ENCODE measurements around the gene PPBP.

Gene PPBP, protein sequence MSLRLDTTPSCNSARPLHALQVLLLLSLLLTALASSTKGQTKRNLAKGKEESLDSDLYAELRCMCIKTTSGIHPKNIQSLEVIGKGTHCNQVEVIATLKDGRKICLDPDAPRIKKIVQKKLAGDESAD

DNA sequence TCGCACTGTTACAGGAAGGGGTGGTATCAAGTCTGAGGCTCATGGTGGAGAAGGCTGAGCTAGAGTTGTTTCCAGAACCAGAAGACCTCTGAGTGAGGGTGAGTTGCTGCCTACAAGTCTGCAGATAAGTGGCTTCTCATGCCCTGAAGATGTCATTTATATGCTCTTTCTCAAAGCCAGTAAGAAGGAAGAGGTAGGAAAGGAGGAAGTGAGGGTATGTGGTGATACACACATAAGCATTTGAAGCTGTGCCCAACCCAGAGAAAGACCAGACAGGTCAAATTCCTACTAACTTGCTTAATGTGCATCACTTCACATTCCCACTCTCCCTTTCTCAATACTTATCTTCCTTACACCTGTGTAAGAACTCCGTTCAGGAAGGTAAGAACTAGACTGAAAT is at the start of gene PPBP:
Gene PPBP, minus strand, starts transcription at position 130 of the 400 bp plus-strand sequence. Its CDS starts 87 bp downstream, at position 43.
- DNase-seq, result no peak

DNA sequence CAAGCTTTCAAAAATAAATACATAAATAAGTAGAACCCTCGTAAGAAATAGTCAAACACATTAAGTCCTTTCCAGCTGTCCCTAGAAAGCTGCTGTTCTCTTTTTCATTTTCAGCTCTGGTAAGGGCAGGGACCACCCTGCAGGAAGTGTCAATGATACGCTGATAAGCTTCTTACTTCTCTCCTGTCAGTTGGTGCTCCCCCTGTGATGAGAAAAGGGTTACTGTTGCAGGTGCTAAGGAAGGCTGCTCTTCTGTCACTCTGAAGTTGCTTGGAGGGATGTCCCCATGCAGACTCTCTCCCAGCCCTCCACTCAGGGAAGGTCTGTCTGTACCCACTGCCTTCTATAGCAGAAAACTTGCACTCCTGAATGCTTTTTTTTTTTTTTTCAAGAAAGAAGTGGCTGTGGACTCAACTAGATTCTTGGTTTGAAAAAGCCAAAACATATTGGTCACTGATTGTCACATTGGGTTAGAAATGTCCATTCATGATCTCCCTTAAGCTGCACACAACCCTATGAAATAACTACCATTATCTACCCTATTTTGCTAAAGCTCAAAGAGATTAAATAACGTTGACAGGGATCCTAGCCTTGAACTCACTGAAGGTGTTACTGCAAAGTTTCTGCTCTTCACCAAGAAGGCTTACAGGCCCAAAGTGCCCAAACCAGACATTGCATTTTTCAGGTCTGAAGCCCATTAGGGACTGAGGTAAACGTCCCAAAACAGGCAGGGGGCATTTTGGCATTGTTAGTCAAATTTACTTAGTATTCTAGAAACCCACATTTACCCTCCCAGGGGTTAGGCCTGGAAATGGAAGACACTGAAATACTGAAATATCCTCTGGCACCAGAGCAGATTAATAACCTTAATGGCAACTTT is 49.3 kb upstream of the PPBP start:
- no peak for DNase-seq

DNA sequence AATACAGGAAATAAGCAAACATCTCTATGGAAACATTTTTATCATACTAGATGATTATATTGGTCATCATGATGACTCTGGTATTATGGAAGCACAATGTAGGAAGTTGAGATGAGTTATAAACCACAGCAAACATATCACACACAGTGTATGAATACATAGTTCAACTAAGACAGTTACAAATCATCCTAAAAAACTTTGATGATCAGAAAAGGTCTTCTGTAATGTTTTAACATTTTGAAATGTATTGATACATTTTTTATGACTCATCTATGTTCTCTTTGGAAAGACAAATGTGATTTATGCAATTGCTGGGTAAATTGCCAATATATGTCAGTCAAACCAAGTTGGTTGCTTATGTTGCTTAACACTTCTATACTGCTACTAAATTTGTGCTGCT is 45.7 kb upstream of the PPBP start:
- DNase-seq, result no peak

DNA sequence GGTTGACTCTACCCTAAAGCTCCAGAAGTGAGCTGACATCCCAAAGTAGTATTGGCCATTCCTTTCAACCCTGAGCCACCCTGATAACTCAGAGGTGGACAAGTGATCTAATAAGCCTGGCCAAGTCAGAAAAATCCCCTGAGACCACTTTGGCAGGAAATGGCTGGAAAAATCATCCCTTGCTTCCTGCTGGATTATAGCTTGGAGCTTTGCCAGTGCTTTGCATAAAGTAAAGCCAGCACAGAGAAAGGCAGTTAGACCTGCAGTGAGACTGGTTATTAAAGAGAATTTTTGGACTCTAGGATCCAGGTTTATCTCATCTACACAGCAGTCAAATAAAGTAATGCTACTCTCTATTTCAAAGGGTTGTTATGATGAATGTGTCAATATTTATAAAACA is 44.1 kb upstream of the PPBP start:
- DNase-seq, result no peak

DNA sequence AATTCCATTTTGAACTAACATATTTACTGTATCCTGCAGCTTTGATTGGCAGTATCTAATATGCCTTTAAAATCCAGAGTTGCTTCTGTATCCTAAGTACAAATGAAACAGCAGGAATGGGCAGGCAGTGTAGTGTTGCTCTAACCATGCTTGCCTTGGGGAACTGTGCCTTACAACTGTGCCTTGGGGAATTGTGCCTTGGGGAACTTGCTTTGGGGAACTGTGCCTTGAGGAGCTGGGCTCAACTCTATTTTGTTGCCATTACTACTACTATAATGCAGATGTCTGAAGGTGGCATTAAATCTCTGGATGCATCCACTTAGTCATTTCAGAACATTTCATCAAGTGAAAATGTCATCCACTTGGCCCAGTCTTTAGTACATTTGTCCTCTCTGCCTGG is 43.6 kb upstream of the PPBP start:
- no peak for DNase-seq

DNA sequence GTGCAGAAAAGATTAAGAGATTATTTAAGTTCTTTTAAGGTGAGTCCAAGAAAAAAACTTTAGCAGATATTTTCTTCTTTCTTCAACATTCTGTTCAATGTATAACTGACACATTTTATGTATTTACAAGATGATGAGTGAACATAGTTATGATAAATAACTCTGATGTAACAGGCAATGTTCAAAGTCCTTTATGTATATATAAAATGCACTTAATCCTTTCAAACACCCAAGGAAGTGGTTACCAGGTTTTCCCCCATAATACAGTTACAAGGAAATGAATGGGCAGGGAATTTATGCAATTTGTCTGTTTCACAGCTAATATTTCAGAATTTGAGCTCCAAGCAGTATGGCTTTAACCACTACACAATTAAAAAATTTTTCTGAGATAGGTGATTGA is 42.3 kb upstream of the PPBP start:
- DNase-seq, result no peak

DNA sequence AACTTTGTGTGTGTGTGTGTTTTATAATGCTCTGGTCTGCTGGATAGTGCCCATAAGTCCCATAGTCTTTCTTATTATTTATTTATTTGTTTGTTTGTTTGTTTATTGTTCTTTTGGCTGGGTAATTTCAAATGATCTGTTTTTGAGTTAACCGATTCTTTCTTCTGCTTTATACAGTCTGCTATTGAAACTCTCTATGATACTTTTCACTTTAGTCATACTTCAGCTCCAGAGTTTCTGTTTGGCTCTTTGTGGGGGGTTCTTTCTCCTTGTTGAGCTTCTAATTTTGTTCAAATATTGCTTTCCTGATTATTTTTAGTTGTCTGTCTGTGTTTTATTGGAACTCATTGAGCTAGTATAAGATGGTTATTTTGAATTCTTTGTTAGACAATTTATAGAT is 40.5 kb upstream of the PPBP start:
- no peak for DNase-seq

DNA sequence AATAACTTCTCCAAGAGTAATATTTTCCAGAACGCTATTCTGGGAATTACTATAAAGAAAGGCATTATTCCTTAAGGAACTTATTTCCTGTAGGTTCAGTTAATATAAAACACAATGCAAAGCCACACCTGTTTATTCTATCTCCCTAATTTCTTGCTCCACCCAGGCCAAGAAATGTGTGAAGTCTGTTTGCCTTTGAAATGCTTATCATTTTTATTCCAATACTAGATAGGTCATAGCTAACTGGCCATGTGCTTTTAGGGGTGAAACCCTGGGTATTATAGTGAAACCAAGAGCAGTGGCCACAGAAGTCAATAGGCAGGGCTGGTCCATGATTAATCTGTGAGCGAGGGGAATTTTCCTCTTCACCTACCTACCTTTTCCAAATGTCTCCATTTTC is 35.7 kb upstream of the PPBP start:
- no peak for DNase-seq

DNA sequence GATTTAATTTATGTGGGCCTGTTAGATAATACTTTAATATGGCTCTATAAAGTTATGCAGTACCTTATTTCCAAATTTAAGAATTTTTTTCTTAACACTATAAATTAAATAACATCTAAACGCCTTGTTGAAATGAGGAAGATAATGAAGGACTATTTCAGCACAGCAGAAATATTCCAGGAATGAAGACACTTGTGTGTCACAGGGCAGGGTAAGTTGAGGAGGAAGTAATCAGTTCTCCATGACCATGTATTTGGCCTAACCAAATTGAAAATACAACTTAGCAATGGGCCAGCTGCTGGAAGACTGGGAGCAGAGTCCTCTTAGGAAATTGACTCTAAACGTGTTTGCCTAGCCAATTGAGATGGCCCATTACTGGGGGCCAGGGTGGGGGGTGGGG is 33.6 kb upstream of the PPBP start:
- DNase-seq, result no peak

DNA sequence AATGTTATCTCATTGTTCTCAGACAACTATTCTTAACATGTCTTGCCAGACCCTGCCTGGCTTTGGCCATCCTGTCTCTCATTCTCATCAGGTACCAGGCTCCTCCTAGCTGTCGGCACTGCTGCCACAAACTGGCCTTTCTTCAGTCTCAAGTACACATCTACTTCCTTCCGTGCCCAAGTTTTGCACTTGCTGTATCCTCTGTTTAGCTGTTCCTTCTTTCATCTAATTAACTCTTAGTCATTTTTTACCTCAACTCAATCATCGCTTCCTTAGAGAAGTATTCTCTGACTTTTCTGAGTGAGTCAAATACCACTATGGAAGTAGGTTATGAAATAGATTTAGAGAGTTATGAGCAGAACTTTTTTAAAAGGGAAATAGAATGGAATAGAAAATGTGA is 30.8 kb upstream of the PPBP start:
- DNase-seq, result no peak

DNA sequence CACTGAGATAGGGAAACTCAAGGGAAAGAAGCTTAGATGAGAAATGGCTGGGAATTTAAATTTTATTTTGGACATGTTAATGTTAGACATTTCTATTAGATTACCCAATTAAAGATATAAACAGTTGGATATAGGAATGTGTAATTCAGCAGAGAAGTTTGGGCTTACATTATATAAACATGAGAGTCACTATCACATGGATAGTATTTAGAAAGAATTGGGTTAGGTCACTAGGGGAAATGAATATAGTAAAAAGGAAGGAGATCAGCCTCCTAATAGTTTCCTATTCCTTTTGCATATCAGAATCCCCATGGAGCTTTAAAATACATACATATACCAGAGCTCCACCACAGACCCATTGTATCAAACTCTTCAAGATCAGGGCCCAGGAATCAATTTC is 30.1 kb upstream of the PPBP start:
- no peak for DNase-seq

DNA sequence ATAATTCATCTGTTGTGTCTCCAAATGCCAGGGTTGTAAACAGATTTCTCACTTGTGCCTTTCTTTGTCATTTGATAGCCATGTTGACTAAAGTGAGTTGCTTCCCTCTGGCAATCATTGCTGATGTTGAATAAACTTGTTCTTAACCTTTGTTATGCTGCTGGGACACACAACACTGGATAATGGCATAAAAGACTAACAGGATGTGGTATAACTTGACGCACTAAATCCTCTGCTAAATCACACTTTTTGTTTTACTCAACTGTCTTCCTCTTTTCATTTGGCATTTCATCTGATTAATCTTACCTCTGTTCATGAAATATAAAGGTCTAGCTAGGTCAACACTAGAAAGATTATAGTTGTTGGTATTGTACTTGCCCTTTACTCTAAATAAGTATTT is 28.1 kb upstream of the PPBP start:
- peak in 1 of 6 experiments; percentile 3 for DNase-seq

DNA sequence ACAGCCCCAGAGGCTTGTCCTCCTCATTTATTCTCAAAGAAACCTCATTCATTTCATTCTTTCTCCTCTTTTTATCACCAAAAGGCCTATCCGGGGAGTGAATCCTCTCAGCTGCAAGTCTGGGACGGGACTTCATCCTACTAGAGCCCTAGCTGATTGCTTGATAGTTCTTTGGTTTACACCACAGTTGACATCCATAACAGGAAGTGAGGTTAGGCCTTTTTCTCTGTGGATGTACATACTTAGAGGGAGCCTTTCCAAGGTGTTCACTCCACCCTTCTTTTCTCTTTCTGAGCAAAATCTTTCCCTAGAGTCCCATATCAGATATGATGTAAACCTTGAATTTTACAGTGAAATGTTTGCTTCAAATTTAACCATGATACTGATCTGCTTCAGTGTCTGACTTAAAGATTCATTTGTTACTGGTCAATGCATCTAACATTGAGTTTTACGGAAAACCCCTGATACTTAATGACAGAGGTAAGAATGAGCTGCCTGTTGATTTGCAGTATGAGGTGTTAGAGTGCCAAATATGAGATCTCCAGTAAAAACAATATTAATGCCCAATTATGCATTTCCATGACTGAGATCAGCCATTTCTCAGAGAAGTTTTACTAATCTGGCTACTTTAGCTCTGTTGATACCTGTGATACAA is 27.3 kb upstream of the PPBP start:
- DNase-seq, result no peak

DNA sequence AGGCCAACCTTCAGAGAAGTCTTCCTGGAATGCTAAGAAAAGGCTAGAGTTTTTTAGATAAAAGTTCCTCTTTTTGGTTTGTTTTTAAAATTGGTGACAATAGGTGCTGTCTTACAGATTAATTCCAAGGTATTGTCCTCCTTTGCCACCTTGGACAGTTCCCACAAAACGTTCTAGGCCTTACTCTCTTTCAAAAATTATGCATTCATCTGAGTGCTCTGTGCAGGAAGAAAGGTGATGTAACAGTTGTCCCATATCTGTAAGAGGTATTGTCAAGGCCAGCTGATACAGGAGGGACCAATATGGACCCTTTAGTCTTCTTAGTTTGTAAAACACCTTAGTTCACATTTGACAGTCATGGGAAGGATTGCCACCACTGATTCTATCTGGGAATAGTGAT is 26.3 kb upstream of the PPBP start:
- DNase-seq, result no peak

DNA sequence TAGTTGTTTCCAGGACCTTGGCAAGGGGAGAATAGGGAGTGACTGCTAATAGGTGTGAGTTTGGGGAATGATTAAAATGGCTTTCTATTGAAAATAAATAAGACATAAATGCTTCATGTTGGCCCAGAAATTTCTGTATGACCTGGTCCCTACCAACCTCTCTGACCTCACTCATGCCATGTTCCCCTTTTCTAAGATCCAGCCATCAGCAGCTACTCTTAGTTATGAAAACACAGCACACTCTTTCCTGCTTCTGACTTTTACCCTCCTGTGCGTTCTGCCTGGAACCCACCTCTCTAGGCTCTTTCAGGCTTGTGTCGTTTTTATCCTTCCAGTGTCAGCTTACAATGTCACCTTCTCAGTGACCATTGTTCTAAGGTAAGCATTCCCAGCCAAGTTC is 25.3 kb upstream of the PPBP start:
- no peak for DNase-seq

DNA sequence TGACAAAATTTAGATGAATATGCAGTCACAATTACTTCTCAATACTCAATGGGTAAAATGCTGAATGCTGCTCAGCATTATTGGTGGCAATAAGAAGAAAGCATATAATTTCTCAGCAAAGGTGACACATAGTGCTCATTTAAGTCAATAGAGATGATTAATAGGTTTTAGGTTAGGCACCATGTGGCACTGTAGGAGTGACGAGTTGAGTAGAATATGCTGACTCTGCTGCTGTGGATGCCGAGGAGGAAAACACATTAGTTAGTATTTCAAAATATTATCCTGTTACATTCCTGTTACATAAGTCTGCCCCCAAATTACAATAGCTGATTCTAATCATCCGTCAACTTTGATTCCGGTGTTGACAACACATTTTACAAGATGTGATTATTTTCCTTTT is 24.1 kb upstream of the PPBP start:
- no peak for DNase-seq

DNA sequence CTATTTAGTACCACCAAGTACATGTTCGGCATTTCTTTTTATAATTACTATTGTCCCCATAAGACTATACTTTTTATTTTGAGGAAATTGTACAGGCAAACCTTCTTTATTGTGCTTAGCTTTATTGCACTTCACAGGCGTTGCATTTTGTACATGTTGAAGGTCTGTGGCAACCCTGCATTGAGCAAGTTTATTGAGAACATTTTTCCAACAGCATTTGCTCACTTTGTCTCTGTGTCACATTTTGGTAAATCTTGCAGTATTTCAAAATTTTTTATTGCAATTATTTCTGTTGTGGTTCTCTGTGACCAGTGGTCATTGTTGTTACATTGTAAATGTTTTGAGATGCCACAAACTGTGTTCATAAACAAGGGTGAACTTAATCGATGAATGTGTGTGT is 21.3 kb upstream of the PPBP start:
- DNase-seq, result no peak

DNA sequence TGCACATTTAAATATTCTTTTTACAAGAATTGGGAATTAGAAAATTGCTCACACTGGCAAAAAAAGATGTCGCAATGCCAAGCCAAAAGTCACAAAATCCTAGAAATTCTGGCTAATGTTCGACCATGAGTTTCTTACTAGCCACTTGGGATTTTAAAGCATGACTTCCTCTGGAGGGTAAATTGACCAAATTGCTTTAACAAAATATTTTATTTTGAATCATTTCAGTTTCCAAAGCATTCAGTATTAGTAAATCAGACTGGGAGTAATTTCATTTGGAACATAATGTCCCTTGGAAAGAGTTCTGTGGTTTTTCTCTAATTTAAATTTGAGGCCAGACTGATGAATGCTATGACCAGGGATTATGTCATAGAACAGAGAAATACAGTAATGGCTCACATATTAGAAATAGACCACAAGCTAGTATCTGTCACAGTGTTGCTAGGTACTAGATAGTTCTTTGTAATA is 18.1 kb upstream of the PPBP start:
- no peak for DNase-seq

DNA sequence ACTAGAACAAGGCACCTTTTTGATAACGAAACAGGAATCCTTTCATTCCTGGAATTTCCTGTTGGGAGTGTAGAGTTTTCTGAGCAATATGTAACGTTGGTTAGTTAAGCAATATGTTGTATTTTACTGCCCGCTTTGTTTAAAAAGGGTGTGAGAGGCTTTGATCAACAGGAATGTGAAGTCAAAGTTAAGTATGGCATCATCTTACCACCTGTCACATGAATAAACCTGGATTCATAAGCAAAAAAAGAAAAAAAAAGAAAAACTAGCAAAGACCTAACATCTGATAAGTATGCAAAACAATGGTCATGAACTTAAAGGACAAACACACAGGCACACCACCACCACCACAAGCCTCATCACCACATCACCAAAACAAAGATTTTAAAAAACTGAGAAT is 17.5 kb upstream of the PPBP start:
- DNase-seq, result no peak

DNA sequence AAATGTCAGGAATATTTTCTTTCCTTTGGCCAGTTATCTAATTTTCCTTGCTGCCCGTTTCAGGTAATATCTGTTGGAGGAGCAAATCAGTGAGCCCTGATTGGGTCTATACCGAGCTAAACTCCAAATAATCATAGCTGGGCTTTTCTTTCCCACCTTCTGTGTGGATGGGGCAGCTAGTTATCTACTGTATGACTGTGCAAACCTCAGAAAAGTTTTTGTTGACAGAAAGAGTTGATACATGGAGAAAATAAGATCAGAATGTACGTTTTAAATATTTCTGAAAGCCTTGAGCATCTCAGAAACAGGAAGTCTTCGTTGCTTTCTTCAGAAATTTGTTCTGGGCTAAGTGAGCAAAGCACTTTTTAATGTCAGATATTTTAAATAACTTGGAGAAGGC is 16.7 kb upstream of the PPBP start:
- DNase-seq, result no peak

DNA sequence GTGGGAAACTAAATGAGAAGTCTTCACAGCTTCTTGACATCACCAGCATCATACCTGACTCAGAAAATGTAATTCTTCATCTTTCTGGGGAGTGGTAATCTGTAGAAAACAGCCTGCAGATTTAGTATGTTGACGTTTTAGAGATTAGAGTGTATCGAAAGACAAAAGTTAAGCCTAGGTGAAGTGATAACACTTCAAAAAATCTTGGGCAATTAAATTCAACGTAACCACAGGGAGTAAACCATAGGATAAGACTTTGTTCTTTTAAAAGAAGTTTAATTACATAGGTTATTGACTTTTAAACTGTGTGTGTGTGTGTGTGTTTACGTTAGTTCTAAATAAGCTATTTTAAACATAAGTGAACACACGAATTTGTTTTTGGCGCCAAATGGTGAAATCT is 12.3 kb upstream of the PPBP start:
- no peak for DNase-seq

DNA sequence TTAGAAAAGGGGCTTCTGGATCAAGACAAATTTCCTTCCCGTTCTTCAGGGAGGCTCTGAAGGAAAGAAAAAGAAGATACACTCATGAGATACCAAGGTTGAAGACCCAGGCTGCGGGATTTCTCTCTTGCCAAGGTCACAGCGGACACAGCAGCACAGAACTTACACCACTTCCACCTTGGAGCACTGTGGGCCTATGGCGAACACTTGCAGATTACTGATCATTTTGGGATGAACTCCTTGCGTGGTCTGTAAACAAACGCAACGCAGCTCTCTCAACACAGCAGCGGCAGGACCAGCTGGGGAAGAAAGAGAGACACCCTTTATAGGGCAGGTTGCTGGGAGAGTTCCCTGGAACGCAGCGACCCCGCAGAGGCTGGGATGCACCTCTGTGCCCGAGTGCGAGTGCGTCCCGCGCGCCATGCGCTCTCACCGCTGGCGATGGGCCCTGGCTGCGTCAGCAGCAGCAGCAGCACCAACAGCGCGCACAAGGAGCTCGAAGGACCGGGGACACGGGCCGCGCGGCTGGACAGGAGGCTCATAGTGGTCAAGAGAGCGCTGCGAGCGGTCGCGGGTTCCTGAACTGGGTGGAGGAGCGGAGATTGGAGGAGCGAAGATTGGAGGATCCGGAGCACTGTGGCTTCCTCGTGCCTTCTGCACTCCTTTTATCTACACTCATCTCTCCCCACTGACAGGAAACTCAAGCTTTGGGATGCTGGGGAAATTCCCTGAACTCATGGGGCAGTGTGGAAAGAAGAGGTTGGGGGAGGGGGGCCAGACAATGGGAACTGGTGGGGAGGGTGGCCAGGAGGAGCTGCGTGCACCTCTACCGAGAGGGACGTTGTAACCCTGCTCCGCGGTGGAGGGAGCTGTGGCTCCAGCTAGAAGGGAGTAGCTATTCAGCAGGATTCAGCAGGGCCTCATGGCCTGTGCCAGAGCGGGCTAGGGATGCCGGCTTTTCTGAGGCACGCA is 10.3 kb upstream of the PPBP start, which contains the start of gene CXCL5:
Gene CXCL5, minus strand, starts transcription at position 638 of the 972 bp plus-strand sequence. Its CDS starts 96 bp downstream, at position 542.
- no peak for DNase-seq

DNA sequence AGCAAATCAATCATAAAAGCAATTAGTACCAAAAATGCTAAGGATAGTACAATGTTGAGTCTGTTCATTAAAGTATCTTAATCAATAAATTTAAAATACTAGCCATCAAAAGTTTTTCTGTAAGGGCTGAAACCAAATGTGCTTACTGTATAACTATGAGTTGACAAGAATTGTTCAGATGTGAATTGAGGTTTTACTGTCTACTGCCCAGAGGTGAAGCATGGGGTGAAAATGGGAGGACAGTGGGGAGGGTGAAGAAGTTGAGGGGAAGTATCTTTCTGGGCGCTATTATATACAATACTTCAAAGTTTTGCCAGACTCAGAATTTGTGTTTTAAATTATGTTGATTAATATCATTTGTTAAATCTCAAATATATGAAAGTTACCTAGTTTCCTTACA is 4.1 kb upstream of the PPBP start:
- no peak for DNase-seq
